SK-N-SH treated with all-trans-retinoic acid at 6 μM for 48 hours (cell line): Measurements from ENCODE around the gene CAPG.

Source experiments
- ATAC-seq: fragments of 200-7000 bp; cut with Tn5 transposase; 3 replicates; pipeline ENCODE4 v1.9.1; 2020; ENCODE audit warnings: mild to moderate bottlenecking, moderate library complexity
- ARNTL ChIP-seq: fragments of 450-650 bp; formaldehyde crosslinking; IDR thresholded peaks from 2 replicates; pipeline ENCODE4 v1.5.0; 2020; ENCODE audit warnings: low read depth, mild to moderate bottlenecking, moderate library complexity, borderline replicate concordance
- BACH2 ChIP-seq: fragments of 250-450 bp; sonication (Bioruptor Pico); IDR thresholded peaks from 2 replicates; pipeline ENCODE4 v1.9.0; 2021; ENCODE audit warnings: mild to moderate bottlenecking, borderline replicate concordance
- CREB5 ChIP-seq: fragments of 250-450 bp; sonication (Bioruptor Pico); IDR thresholded peaks from 2 replicates; pipeline ENCODE4 v1.5.1; 2020; ENCODE audit warnings: low read depth, mild to moderate bottlenecking, moderate library complexity
- CSDC2 ChIP-seq: fragments of 250-450 bp; sonication (Bioruptor Pico); IDR thresholded peaks from 2 replicates; pipeline ENCODE4 v1.5.0; 2020; ENCODE audit warnings: mild to moderate bottlenecking, moderate library complexity
- CSRNP3 ChIP-seq: fragments of 250-450 bp; sonication (Bioruptor Pico); IDR thresholded peaks from 2 replicates; pipeline ENCODE4 v1.5.1; 2021; ENCODE audit warnings: mild to moderate bottlenecking, moderate library complexity
- ESRRG ChIP-seq: fragments of 250-450 bp; sonication (Bioruptor Pico); IDR thresholded peaks from 2 replicates; pipeline ENCODE4 v1.6.1; 2021; ENCODE audit warnings: mild to moderate bottlenecking
- GLIS3 ChIP-seq: fragments of 250-450 bp; sonication (Bioruptor Pico); IDR thresholded peaks from 2 replicates; pipeline ENCODE4 v1.5.0; 2020; ENCODE audit warnings: mild to moderate bottlenecking, moderate library complexity
- ISL1 ChIP-seq: fragments of 250-450 bp; sonication (Bioruptor Pico); IDR thresholded peaks from 2 replicates; pipeline ENCODE4 v2.1.2; 2022; ENCODE audit warnings: mild to moderate bottlenecking, moderate library complexity
- OSR1 ChIP-seq: fragments of 250-450 bp; sonication (Bioruptor Pico); IDR thresholded peaks from 2 replicates; pipeline ENCODE4 v1.8.0; 2022; ENCODE audit warnings: moderate library complexity, mild to moderate bottlenecking, inconsistent platforms
- PPARA ChIP-seq: fragments of 250-450 bp; sonication (Bioruptor Pico); IDR thresholded peaks from 2 replicates; pipeline ENCODE4 v1.5.0; 2020; ENCODE audit warnings: mild to moderate bottlenecking, borderline replicate concordance
- RARB ChIP-seq: fragments of 250-450 bp; sonication (Bioruptor Pico); IDR thresholded peaks from 2 replicates; pipeline ENCODE4 v1.8.0; 2021; ENCODE audit warnings: mild to moderate bottlenecking, moderate library complexity
- SNAI2 ChIP-seq: fragments of 250-450 bp; sonication (Bioruptor Pico); IDR thresholded peaks from 2 replicates; pipeline ENCODE4 v1.5.0; 2020; ENCODE audit warnings: mild to moderate bottlenecking, moderate library complexity
- TCF4 ChIP-seq: fragments of 250-450 bp; sonication (Bioruptor Pico); IDR thresholded peaks from 2 replicates; pipeline ENCODE4 v1.8.0; 2021; ENCODE audit warnings: mild to moderate bottlenecking, moderate library complexity, borderline replicate concordance
- TOX ChIP-seq: fragments of 250-450 bp; sonication (Bioruptor Pico); IDR thresholded peaks from 2 replicates; pipeline ENCODE4 v1.8.0; 2021; ENCODE audit warnings: mild to moderate bottlenecking, moderate library complexity, borderline replicate concordance
- TSHZ2 ChIP-seq: fragments of 250-450 bp; sonication (Bioruptor Pico); IDR thresholded peaks from 2 replicates; pipeline ENCODE4 v1.5.0; 2020; ENCODE audit warnings: mild to moderate bottlenecking, moderate library complexity
- ZC3H10 ChIP-seq: fragments of 250-450 bp; sonication (Bioruptor Pico); IDR thresholded peaks from 2 replicates; pipeline ENCODE4 v1.5.1; 2021; ENCODE audit warnings: mild to moderate bottlenecking, moderate library complexity
- ZFP3 ChIP-seq: fragments of 250-450 bp; sonication (Bioruptor Pico); IDR thresholded peaks from 2 replicates; pipeline ENCODE4 v1.5.0; 2020; ENCODE audit warnings: mild to moderate bottlenecking, moderate library complexity
- ZNF565 ChIP-seq: fragments of 450-650 bp; formaldehyde crosslinking; conservative IDR thresholded peaks from 2 replicates; pipeline ENCODE4 v1.5.0; 2020; ENCODE audit warnings: low read depth, mild to moderate bottlenecking, moderate library complexity
- ZNF70 ChIP-seq: fragments of 450-650 bp; formaldehyde crosslinking; IDR thresholded peaks from 2 replicates; pipeline ENCODE4 v1.5.0; 2020; ENCODE audit warnings: mild to moderate bottlenecking, moderate library complexity
- ZNF8 ChIP-seq: fragments of 450-650 bp; formaldehyde crosslinking; IDR thresholded peaks from 2 replicates; pipeline ENCODE4 v1.5.0; 2020; ENCODE audit warnings: mild to moderate bottlenecking, moderate library complexity

Gene CAPG

GRCh38 chr2:85438201-85439024 lies 28.2 kb upstream of the CAPG start (continued):
- TF ChIP-seq SNAI2 (CRISPR knock-in tag) (no peak), OSR1 (no peak), GLIS3 (CRISPR knock-in tag) (no peak), ISL1 (no peak), ESRRG (no peak), BACH2 (no peak), CSDC2 (no peak), TOX (CRISPR knock-in tag) (no peak), ZFP3 (CRISPR knock-in tag) (no peak), CSRNP3 (CRISPR knock-in tag) (no peak), ZNF565 (CRISPR knock-in tag) (no peak)
- TF ChIP-seq, all 23 proteins: peak for 0

- TF ChIP-seq CREB5 (CRISPR knock-in tag): no peak
- peak; percentile 40; the same call in 1 of the 2 replicates for TF ChIP-seq TSHZ2
- TF ChIP-seq ESRRG: no peak
- no peak for TF ChIP-seq ZNF8 (CRISPR knock-in tag)
- TF ChIP-seq ZNF70: no peak
- TF ChIP-seq OSR1: no peak
- TF ChIP-seq BACH2: peak; percentile 73; the same call in 1 of the 2 replicates
- TF ChIP-seq, all 23 proteins: peak for 2
- ATAC-seq: peak; percentile 76
These were observed 27.5 kb upstream of the CAPG start for GRCh38 chr2:85437488-85438200.

- TF ChIP-seq ZFP3 (CRISPR knock-in tag) (no peak), SNAI2 (CRISPR knock-in tag) (no peak), TCF4 (CRISPR knock-in tag) (no peak), TOX (CRISPR knock-in tag) (no peak), ZNF565 (CRISPR knock-in tag) (no peak), ZNF70 (no peak), GLIS3 (CRISPR knock-in tag) (no peak)
- no peak for ATAC-seq
These were observed 26.8 kb upstream of the CAPG start for GRCh38 chr2:85436836-85437487.

- TF ChIP-seq CSDC2 (no peak), BACH2 (no peak), ARNTL (CRISPR knock-in tag) (no peak), TCF4 (CRISPR knock-in tag) (no peak), ZC3H10 (CRISPR knock-in tag) (no peak), GLIS3 (CRISPR knock-in tag) (no peak), OSR1 (no peak), CSRNP3 (CRISPR knock-in tag) (no peak), RARB (CRISPR knock-in tag) (no peak), ZNF70 (no peak), PPARA (CRISPR knock-in tag) (no peak), ZNF565 (CRISPR knock-in tag) (no peak), ISL1 (no peak)
- no peak for ATAC-seq
These were observed 26.0 kb upstream of the CAPG start for GRCh38 chr2:85435981-85436835.
